T-helper 17 cell (primary cell): ENCODE data around the gene EIF1AD. TPM values are rescaled to one million over a fixed set of nuclear protein-coding genes. Genes with fewer than 3 reads are reported as not detected.

Source experiments
- ATAC-seq: fragments of 150-1000 bp; cut with Tn5 transposase; 2 replicates; pipeline ENCODE4 v1.10.0; 2021; ENCODE audit warnings: mild to moderate bottlenecking, moderate library complexity
- DNase-seq, 3 donors: peaks; one replicate each; pipeline versions ENCODE4 v3.0.0 to v3.0.0-alpha.2; 2020 to 2021
- H3K9me3 ChIP-seq: one replicate; pipeline ENCODE4 v1.7.0; 2013; ENCODE audit warnings: low read length, mild to moderate bottlenecking; ENCODE audit not compliant: control insufficient read depth, poor library complexity, severe bottlenecking
- H3K27ac Mint-ChIP-seq: one replicate; pipeline ENCODE4 v1.8.0; 2022; ENCODE audit warnings: mild to moderate bottlenecking, moderate library complexity, mixed read lengths
- H3K27me3 Mint-ChIP-seq: one replicate; pipeline ENCODE4 v1.8.0; 2022; ENCODE audit warnings: mixed read lengths
- H3K36me3 Mint-ChIP-seq: one replicate; pipeline ENCODE4 v1.8.0; 2022; ENCODE audit warnings: low read depth, mixed read lengths
- H3K4me1 Mint-ChIP-seq: one replicate; pipeline ENCODE4 v1.8.0; 2022; ENCODE audit warnings: mild to moderate bottlenecking, mixed read lengths
- H3K4me3 Mint-ChIP-seq: one replicate; pipeline ENCODE4 v1.8.0; 2022; ENCODE audit warnings: mild to moderate bottlenecking, moderate library complexity, mixed read lengths
- total RNA-seq, 4 donors: library from RNA in 2 of 4; stranded (reverse) in 2 of 4; gene quantifications; one replicate each; pipeline ENCODE4 v1.2.3 and lab custom pipeline; 2022 to 2026

Gene EIF1AD
- total RNA-seq, 2 donors from 2014 or later: 85.2 to 100 TPM

DNA sequence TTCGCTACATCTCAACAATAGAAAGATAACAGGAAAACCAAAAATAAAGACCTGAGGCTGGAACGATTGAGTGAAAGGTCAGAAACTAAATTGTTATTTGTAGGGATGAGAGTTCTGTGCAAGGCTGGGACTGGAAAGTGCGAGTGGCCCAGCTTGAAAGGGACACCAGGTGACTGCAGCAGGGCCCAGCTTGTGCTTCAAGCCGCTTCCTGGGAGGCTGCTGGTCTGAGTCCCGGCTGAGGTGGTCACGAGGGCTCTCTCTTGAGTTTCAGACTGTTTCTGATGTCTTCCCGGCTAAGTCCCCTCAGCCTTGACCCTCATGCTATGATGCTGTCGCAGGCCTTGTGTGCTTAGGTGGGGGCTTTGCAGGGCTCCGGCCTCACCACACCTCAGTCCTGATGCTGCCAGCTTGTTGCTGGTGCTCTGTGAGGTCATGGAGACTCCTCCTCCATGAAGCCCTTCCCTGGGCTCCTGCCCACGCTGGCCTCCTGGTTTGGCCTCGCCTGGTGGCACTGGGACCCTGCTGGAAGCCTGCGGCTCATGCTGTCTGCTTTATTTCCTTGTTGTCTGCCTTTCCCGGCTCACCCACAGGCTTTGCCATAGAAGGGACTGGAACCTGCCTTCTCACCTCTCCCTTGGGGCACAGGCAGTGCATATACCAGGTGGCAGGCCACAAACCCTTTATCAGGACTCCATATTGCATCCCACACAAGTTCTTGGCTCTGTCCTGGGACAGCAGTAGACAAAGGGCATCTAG, 4.4 kb upstream of the EIF1AD start:
- DNase-seq: no peak
- Mint-ChIP-seq H3K4me1 (peaks cover 20% of the 10 kb centered on the region), H3K27ac (no peak overlapping the region), H3K27me3 (peaks cover 5% of the 10 kb centered on the region), H3K4me3 (no peak overlapping the region), H3K36me3 (peaks cover 5% of the 10 kb centered on the region)
- no peaks in the 10 kb centered on the region for H3K9me3 ChIP-seq
- ATAC-seq: no peak

DNA sequence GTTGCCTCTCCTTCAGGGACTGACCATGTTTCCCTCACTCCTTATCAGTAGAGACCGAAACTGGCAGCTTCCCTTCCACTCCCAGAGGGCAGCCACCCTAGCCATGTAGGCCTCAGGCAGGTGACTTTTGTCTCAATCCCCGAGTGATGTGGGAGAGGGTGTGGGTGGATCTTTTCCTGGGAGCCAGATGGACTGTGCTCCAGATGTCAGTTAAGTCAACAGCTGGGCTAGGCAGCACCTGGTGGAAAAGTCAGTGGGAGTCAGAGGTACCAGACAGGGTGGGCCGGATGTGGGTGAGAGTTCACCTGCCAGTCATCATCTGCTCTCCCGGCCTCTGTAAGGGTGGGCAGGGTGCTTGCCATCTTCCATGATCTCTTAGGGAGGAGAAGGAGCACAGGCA, 2.2 kb upstream of the EIF1AD start:
- no peaks in the 10 kb centered on the region for H3K9me3 ChIP-seq
- Mint-ChIP-seq H3K36me3 (peaks cover 5% of the 10 kb centered on the region), H3K4me1 (peaks cover 25% of the 10 kb centered on the region), H3K27me3 (no peaks in the 10 kb centered on the region), H3K4me3 (peak overlapping the region; percentile 50), H3K27ac (no peak overlapping the region)
- DNase-seq (no peak), ATAC-seq (no peak)

DNA sequence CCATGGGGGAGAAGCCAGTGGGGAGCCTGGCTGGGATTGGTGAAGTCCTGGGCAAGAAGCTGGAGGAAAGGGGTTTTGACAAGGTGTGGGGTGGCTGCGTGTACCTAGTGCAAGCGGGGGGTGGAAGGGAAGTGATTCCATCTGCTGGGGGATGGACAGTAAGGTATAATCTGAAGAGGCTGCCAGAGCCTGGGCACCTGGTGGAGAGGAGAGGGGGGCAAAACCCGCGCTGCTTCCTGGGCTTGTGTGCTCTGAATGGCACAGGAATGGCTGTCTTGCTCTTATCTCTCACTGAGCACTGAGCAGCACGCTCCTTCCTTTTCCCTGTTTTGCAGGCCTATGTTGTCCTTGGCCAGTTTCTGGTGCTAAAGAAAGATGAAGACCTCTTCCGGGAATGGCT, 1.3 kb upstream of the EIF1AD start:
- H3K27ac Mint-ChIP-seq: peak overlapping the region; percentile 99
- peaks cover 29% of the 10 kb centered on the region for H3K4me1 Mint-ChIP-seq
- ATAC-seq (no peak), DNase-seq (no peak)
- H3K27me3 Mint-ChIP-seq: no peaks in the 10 kb centered on the region
- no peaks in the 10 kb centered on the region for H3K9me3 ChIP-seq
- peaks cover 6% of the 10 kb centered on the region for H3K36me3 Mint-ChIP-seq
- peak overlapping the region; percentile 99 for H3K4me3 Mint-ChIP-seq

DNA sequence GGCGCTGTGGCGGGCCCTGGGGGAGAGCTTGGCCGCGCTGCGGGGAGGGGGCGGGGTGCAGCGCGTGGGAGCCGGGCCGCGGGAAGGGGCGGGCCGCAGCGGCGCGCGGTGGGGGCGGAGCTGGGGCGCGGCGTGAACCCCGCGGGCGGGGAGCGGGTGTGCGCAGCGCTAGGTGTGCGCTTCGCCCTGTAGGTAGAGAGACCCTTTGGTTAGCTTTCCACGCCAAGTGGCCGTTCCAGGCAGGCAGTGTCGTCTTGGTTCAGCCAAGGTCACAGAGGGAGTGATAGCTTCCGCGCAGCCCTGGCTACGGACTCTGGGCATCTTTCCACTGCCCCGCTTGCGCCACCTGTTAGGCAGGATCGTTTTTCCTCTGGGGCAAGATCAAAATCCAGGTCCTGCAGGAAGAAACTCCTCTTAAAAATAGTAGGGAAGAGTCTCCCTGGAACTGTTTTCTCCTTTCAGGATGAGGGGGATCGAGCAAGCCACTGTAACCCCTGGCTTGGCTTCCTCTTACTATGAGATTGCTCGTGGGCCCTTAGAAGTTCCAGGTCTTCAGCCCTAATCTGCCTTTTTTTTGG, 780 bp upstream of the EIF1AD start:
- H3K4me3 Mint-ChIP-seq: peak overlapping the region; percentile 99
- DNase-seq (peak; percentile 59 to 77 (median 73)), ATAC-seq (peak; percentile 77)
- H3K36me3 Mint-ChIP-seq: peaks cover 9% of the 10 kb centered on the region
- no peaks in the 10 kb centered on the region for H3K9me3 ChIP-seq
- H3K27ac Mint-ChIP-seq: peak overlapping the region; percentile 99
- H3K4me1 Mint-ChIP-seq: peaks cover 31% of the 10 kb centered on the region
- H3K27me3 Mint-ChIP-seq: no peaks in the 10 kb centered on the region

DNA sequence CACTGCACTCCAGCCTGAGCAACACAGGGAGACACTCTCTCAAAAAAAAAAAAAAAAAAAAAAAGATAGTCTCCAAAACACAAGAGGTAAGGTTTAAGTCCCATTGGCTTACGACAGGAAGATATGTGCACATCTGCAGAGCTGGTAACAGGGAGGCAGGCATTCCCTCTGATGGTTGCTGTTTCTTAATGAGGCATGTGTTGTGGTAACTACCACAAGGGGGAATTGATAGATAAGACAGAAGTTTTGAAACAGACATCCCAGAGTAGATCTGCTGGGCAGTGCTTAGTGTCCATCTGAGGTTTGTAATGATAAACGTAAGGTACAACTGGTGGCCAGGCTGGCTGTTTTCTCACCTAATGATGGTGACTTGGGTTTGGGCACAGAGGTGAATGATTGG, 4.7 kb downstream of the EIF1AD start:
- ATAC-seq (no peak), DNase-seq (no peak)
- Mint-ChIP-seq H3K27ac (peak overlapping the region; percentile 79), H3K4me3 (no peak overlapping the region), H3K36me3 (peaks cover 15% of the 10 kb centered on the region), H3K27me3 (no peaks in the 10 kb centered on the region), H3K4me1 (peaks cover 30% of the 10 kb centered on the region)
- no peaks in the 10 kb centered on the region for H3K9me3 ChIP-seq

DNA sequence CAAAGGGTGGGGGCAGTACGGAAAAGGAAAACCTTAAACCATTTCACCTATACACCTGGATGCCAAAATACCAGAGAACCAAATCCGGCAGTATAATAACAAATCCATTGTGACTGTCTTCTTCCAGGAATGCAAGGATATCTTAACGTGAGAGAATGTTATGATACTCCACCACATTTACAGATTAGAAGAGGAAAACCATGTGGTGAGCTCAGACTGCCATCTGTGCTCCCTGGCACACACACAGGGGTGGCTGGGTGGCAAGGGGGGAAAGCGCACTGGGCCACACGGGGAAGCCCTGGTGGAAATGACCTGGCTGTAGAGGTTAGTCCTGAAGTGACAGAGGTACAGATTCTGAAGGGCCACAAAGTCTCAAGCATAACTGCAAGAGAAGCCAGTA, 9.9 kb downstream of the EIF1AD start:
- Mint-ChIP-seq H3K27me3 (no peaks in the 10 kb centered on the region), H3K4me3 (no peak overlapping the region), H3K36me3 (peaks cover 7% of the 10 kb centered on the region), H3K27ac (peak overlapping the region; percentile 6), H3K4me1 (peaks cover 7% of the 10 kb centered on the region)
- H3K9me3 ChIP-seq: no peaks in the 10 kb centered on the region
- no peak for DNase-seq
- ATAC-seq: no peak

DNA sequence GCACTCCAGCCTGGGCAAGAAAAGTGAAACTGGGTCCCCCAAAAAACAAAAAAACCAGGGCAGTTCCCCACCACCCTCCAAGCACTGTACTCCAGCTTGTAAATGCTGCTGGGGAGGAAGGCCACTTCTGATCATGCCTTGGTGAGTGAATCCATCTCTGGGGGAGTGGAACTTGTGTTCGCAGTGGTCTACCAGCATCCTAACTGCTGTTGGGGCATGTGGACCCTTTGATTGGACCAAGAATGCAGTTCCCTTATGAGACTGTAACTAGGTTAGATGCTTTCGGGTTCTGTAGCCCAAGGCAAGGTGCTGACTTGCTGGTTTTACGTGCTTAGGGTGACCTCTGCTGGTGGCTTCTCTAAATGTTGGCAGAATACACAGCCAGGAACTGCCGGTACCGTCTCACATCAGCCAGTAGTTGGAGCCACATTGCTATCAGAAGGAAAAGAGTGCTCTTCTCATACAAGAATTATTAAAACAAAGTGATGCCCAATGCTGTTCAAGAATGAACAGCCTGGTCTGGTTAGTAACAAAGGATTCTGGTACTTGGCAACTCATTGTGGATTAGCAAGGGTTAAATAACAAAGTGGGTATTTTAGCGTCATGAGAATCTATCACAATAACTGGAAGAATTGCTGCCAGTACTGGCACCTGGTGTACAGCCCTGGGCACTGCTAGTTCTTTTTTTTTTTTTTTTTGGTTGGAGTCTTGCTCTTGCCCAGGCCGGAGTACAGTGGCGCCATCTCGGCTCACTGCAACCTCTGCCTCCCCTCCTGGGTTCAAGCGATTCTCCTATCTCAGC, 13.0 kb downstream of the EIF1AD start:
- no peak overlapping the region for H3K4me3 Mint-ChIP-seq
- H3K36me3 Mint-ChIP-seq: peaks cover 4% of the 10 kb centered on the region
- peak overlapping the region; percentile 1 for H3K27ac Mint-ChIP-seq
- no peaks in the 10 kb centered on the region for H3K27me3 Mint-ChIP-seq
- ATAC-seq (peak; percentile 98), DNase-seq (peak; percentile 69 to 86 (median 77))
- peaks cover 2% of the 10 kb centered on the region for H3K4me1 Mint-ChIP-seq
- no peaks in the 10 kb centered on the region for H3K9me3 ChIP-seq

DNA sequence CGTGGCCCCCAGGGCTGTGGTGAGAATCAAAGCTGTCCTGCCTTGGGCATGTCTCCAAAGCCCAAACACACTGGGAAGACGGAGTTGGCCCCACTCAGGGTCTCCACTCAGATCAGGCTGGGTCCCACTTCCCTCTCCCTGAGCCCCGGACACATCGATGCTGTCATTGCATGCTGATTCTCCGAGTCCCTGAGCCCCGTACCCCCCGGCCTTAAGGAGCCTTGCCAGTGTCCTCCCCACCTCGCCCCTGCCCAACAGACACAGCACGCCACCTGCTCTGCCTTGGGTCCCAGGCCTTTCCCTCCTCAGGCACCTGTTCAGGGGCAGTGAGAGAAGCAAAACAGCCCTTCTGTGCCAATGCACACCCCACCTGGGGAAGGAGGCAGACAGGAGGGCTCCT, 14.6 kb downstream of the EIF1AD start:
- Mint-ChIP-seq H3K27me3 (no peaks in the 10 kb centered on the region), H3K27ac (no peak overlapping the region), H3K36me3 (peaks cover 4% of the 10 kb centered on the region), H3K4me1 (peaks cover 2% of the 10 kb centered on the region), H3K4me3 (no peak overlapping the region)
- no peak for ATAC-seq
- DNase-seq: no peak
- no peaks in the 10 kb centered on the region for H3K9me3 ChIP-seq

DNA sequence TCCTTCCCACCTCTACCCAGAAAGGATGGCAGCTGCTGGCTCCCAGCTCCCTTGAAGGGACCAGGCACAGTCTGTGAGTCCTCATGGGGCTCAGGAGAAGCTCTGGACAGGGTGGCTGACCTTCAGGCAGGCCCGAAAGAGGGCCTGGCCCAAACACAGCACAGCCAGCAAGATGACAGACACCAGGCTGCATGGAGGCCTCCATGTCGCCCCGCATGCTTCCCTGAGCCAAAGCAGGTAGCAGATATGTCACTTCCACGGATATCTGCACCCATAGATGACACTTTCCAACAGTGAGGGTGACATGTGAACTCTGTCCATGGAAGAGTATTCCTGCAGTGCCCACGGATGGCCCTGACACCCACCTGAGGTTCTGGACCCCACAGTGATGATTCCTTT, 18.4 kb downstream of the EIF1AD start:
- H3K4me1 Mint-ChIP-seq: no peaks in the 10 kb centered on the region
- no peaks in the 10 kb centered on the region for H3K36me3 Mint-ChIP-seq
- H3K27ac Mint-ChIP-seq: peak overlapping the region; percentile 19
- ATAC-seq: no peak
- H3K4me3 Mint-ChIP-seq: no peak overlapping the region
- no peak for DNase-seq
- H3K9me3 ChIP-seq: no peaks in the 10 kb centered on the region
- H3K27me3 Mint-ChIP-seq: no peaks in the 10 kb centered on the region

DNA sequence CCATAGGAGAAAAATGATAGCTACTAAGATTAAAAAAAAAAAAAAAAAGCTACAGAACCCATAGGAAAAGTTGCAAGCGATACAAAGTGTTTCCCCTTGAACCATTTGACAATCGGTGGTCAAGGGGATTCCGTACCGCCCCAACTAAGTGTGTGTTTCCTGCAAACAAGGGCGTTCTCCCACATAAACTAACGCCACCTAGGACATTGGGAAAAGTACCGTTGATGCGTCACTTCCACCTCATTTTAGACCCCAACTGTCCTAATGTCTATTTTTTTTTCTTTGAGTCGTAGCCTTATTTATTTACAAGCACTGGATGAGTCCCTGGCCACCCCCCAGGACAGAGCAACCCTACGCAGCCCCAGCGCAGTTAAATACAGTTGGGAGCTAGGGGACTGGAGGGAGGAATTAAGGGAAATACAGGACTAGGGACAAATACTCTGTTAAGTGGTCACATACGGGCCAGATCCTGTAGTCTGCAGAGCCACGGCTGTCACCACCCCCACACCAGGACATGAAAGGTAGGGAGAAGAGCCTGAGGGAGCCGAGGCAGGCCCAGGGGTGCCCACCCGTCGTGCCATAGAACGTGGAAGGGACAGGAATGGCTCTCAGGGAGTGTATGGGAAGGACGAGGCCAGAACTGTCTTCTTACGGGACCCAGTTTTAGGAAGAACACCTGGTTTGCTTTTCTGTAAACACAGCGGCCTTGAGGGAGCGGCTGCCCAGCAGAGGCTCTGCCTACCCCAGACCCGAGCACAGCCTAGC, 19.0 kb downstream of the EIF1AD start:
- Mint-ChIP-seq H3K36me3 (peaks cover 2% of the 10 kb centered on the region), H3K4me3 (no peak overlapping the region), H3K27ac (peak overlapping the region; percentile 19), H3K4me1 (no peaks in the 10 kb centered on the region), H3K27me3 (no peaks in the 10 kb centered on the region)
- no peak for ATAC-seq
- H3K9me3 ChIP-seq: no peaks in the 10 kb centered on the region
- no peak for DNase-seq

DNA sequence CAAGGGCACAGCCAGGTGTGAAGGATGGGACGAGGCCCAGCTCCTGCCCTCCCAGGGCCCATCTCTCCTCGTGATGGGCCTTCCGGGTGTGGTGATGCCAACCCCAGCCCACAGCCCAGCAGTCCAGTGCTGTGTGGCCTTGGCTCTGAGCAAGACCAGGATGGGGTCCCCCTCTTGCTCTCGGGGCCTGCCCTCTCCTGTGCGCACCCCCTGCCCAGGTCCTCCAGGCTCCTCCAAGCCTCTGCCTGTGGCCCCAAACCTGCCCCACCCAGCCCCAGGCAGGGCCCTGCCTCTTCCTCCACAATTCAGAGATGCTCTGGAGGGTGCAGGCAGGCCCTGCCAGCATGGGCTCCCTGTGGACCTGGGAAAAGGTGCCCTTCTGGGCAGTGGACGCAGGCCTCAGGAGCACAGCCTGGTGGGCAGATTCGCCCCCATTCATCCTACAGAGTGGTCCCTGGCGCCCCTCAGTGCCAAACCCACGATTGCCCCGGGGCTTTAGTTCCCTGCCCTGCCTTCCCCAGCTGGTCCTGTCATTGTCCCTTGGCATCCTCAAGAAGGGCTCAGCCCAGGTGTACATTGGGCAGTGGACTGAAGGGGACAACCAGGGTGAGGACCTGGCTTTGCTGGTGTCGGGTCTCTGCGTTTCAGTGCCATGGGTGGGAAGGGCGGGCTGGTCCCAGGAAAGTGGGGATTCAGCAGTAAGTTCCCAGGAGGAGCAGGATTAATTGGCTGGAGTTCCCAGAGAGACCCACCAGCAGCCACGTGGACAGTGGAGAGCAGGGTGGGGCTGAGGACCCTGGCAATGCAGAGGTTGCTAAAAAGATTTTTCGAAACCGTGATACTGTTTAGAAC, 19.8 kb downstream of the EIF1AD start:
- no peaks in the 10 kb centered on the region for H3K27me3 Mint-ChIP-seq
- H3K4me1 Mint-ChIP-seq: no peaks in the 10 kb centered on the region
- H3K4me3 Mint-ChIP-seq: no peak overlapping the region
- H3K27ac Mint-ChIP-seq: no peak overlapping the region
- DNase-seq (no peak), ATAC-seq (no peak)
- H3K9me3 ChIP-seq: no peaks in the 10 kb centered on the region
- peaks cover 2% of the 10 kb centered on the region for H3K36me3 Mint-ChIP-seq

DNA sequence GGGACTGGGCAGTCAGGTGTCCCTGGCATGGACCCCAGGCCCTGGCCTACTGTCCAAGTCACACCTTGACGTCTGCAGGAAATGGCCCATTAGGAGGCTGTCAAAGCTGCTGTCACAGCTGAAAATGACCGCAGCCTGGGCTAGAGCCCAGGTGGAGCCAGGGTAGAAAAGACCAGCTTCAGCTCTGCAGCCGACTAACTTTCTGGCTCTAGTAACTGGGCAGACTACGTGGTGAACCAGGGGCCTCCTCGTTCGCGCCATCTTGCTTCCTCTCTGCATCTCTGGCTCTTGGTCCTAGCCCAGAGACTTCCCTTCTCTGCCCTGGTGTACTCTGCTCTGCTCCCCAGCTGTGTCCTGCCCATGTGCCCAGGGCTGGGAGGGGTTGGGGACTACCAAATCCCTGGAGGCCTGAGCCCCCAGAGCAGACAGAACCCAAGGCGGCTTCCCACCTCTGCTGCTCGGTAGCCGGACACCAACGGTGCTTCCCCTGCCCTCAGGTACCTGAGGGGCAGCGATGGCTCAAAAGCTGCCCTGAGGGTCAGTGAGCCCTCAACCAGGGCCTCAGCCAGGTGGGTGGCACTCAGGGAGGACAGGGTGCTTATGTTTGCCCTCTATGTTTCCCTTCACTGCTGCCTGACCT, 20.7 kb downstream of the EIF1AD start:
- Mint-ChIP-seq H3K27ac (no peak overlapping the region), H3K4me3 (peak overlapping the region; percentile 49), H3K4me1 (no peaks in the 10 kb centered on the region), H3K36me3 (peaks cover 2% of the 10 kb centered on the region), H3K27me3 (no peaks in the 10 kb centered on the region)
- H3K9me3 ChIP-seq: no peaks in the 10 kb centered on the region
- no peak for DNase-seq
- ATAC-seq: no peak
